OCI-LY1 (cell line): Measurements from ENCODE around the gene USP49.

Experiments
- H2AFZ ChIP-seq: fragments of 200-600 bp; sonication (generic), shearing (Covaris generic); 2 replicates; pipeline ENCODE4 v1.6.0; 2014; ENCODE audit warnings: antibody characterized with exemption, mild to moderate bottlenecking, low read length
- H3F3A ChIP-seq: fragments of 200-600 bp; sonication (generic), shearing (Covaris generic); 2 replicates; pipeline ENCODE4 v1.6.0; 2014; ENCODE audit warnings: mild to moderate bottlenecking, antibody characterized with exemption, low read length, moderate library complexity; ENCODE audit not compliant: insufficient read depth
- H3K27ac ChIP-seq: fragments of 200-600 bp; sonication (generic); 2 replicates; pipeline ENCODE4 v1.5.1; 2014; ENCODE audit warnings: low read length, mixed run types, mild to moderate bottlenecking, low read depth; ENCODE audit not compliant: poor library complexity, severe bottlenecking
- H3K27me3 ChIP-seq: fragments of 200-600 bp; sonication (generic); 2 replicates; pipeline ENCODE4 v1.6.0; 2014; ENCODE audit warnings: antibody characterized with exemption, mild to moderate bottlenecking, low read length, moderate library complexity; ENCODE audit not compliant: insufficient read depth
- H3K36me3 ChIP-seq: fragments of 200-600 bp; sonication (generic); 2 replicates; pipeline ENCODE4 v1.6.1; 2014; ENCODE audit warnings: mild to moderate bottlenecking, antibody characterized with exemption, low read length, moderate library complexity, mixed read lengths; ENCODE audit not compliant: insufficient read depth
- H3K4me1 ChIP-seq: fragments of 200-600 bp; sonication (generic); 2 replicates; pipeline ENCODE4 v1.5.1; 2014; ENCODE audit warnings: mild to moderate bottlenecking, low read length, moderate library complexity; ENCODE audit not compliant: insufficient read depth, severe bottlenecking
- H3K4me2 ChIP-seq: fragments of 200-600 bp; sonication (generic), shearing (Covaris generic); 2 replicates; pipeline ENCODE4 v1.6.1; 2014; ENCODE audit warnings: low read length
- H3K4me3 ChIP-seq: fragments of 200-600 bp; sonication (generic); 2 replicates; pipeline ENCODE4 v1.5.1; 2014; ENCODE audit warnings: low read length, low read depth, mild to moderate bottlenecking, mixed read lengths; ENCODE audit not compliant: poor library complexity, severe bottlenecking
- H3K79me2 ChIP-seq: fragments of 200-600 bp; shearing (Covaris generic); 2 replicates; pipeline ENCODE4 v1.6.1; 2016; ENCODE audit warnings: mixed run types, low read length, mixed read lengths; ENCODE audit not compliant: insufficient read depth
- H3K9ac ChIP-seq: fragments of 200-600 bp; sonication (generic), shearing (Covaris generic); 2 replicates; pipeline ENCODE4 v1.6.1; 2014; ENCODE audit warnings: mild to moderate bottlenecking, low read length, mixed read lengths
- H3K9me2 ChIP-seq: fragments of 200-600 bp; sonication (generic), shearing (Covaris generic); 2 replicates; pipeline ENCODE4 v1.6.1; 2014; ENCODE audit warnings: low read depth, mild to moderate bottlenecking, low read length, mixed read lengths
- H3K9me3 ChIP-seq: fragments of 200-600 bp; shearing (Covaris generic); 2 replicates; pipeline ENCODE4 v1.6.1; 2014; ENCODE audit warnings: low read length, mixed read lengths
- H4K20me1 ChIP-seq: fragments of 200-600 bp; sonication (generic), shearing (Covaris generic); 2 replicates; pipeline ENCODE4 v1.6.0; 2016; ENCODE audit warnings: mild to moderate bottlenecking, low read length; ENCODE audit not compliant: insufficient read depth
- CTCF ChIP-seq: fragments of 200-600 bp; sonication (generic), shearing (Covaris generic); IDR thresholded peaks from 2 replicates; pipeline ENCODE4 v1.5.1; 2017; ENCODE audit warnings: mild to moderate bottlenecking, antibody characterized with exemption, low read length, moderate library complexity, mixed read lengths
- EZH2 ChIP-seq: fragments of 200-600 bp; sonication (generic), shearing (Covaris generic); IDR thresholded peaks from 2 replicates; pipeline ENCODE4 v1.8.0; 2017; ENCODE audit warnings: borderline replicate concordance, mixed run types, mild to moderate bottlenecking, antibody characterized with exemption, low read length, moderate library complexity, mixed read lengths

Gene USP49

GRCh38 chr6:41787219-41787917 lies 107.8 kb downstream of the USP49 start, which contains the start of gene TOMM6:
TOMM6 (plus strand) TSS chr6:41787694; CDS start chr6:41787698, 4 bp downstream.
- peak within 1 kb of the TSS; percentile 73 for H3K27ac ChIP-seq
- no peaks in the 10 kb centered on the region for H4K20me1 ChIP-seq
- H3K27me3 ChIP-seq, result no peaks in the 10 kb centered on the region
- H3K9me2 ChIP-seq, result no peaks in the 10 kb centered on the region
- peak within 1 kb of the TSS; percentile 82 for H3K4me2 ChIP-seq
- peak within 1 kb of the TSS; percentile 99 for H3K9ac ChIP-seq
- no peaks in the 10 kb centered on the region for H3K9me3 ChIP-seq
- no peak within 1 kb of the TSS for H2AFZ ChIP-seq
- H3K4me1 ChIP-seq, result peaks cover 18% of the 10 kb centered on the region
- H3K4me3 ChIP-seq, result peak within 1 kb of the TSS; percentile 98
- TF ChIP-seq CTCF (peak; percentile 88; the same call in 1 of the 2 replicates), EZH2 (no peak)
- H3F3A ChIP-seq, result no peaks in the 10 kb centered on the region
- H3K36me3 ChIP-seq, result peaks cover 34% of the 10 kb centered on the region
- H3K79me2 ChIP-seq, result peaks cover 10% of the 10 kb centered on the region

DNA sequence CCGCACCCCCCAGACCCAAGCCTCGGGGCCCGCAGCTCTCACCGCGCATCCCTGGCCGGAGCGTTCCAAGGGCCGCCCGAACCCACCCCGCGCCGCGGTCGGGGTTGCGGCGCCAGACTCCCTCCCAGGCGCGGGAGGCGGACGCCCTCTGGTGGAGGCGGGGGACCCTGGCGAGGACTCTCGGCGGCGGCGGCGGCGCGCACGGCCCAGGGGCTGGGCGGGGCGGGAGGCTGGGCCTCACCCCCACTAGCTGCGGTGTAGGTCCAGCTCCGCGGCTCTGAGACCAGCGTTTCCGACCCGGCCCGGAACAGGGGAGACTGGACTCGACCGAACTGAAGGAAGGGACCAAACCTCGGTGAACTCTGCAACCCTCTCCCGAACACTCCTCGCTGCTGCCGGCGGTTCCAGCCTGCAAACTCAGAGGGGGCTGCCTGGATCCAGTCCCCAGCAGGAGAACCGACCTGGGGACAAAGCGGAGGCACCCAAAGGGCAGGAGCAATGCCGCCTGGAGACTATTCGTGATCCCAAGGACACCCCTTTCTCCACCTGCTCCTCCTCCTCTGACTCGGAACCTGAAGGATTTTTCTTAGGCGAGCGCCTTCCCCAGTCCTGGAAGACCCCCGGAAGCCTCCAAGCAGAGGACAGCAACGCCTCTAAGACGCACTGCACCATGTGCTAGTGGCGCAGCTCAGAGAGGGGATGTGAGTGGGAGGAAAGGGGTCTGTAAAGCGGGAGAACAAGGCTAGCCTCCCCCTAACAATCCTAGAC lies 108.5 kb downstream of the USP49 start:
- H3K4me3 ChIP-seq, result peak overlapping the region; percentile 98
- TF ChIP-seq EZH2 (no peak), CTCF (peak; percentile 68)
- H3K27ac ChIP-seq, result peak overlapping the region; percentile 73
- no peaks in the 10 kb centered on the region for H4K20me1 ChIP-seq
- H3K79me2 ChIP-seq, result peaks cover 10% of the 10 kb centered on the region
- H3K4me2 ChIP-seq, result peak overlapping the region; percentile 82
- H3K9me3 ChIP-seq, result no peaks in the 10 kb centered on the region
- H3K4me1 ChIP-seq, result peaks cover 18% of the 10 kb centered on the region
- peaks cover 27% of the 10 kb centered on the region for H3K36me3 ChIP-seq
- H2AFZ ChIP-seq, result no peak overlapping the region
- H3K9me2 ChIP-seq, result no peaks in the 10 kb centered on the region
- H3F3A ChIP-seq, result no peaks in the 10 kb centered on the region
- H3K27me3 ChIP-seq, result no peaks in the 10 kb centered on the region
- H3K9ac ChIP-seq, result peak overlapping the region; percentile 99

DNA sequence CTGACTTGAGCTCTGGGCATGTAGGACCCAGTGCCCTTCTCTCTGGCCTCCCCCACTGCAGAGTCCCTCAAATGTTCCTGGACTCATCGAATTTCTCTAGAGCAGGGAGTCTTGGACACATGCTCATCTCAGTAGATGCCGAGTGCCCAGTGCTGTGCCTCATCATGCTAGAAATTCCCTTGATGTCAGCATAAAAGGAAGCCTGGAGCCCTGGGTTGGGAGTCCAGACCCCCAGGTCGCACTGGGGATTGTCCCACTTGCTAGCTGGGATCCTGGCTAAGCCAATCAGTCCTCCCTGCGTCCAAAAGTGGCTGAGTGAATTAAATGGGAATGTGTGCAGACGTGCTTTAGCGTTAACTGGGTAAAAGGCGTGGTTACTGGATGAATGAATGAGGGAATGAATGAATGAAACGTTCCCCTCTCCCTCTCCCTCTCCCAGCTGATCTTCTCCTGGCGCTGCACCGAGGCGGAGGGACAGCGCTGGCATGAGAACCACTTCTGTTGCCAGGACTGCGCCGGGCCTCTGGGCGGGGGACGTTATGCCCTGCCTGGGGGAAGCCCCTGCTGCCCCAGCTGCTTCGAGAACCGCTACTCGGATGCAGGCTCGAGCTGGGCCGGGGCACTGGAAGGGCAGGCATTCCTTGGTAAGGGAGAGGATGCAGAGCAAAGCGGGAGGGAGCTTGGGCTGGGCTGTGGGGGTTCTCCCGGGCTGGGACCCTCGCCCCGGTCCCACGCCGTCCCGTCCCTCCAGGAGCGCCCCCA lies 109.3 kb downstream of the USP49 start:
- H3K4me1 ChIP-seq, result peaks cover 20% of the 10 kb centered on the region
- H2AFZ ChIP-seq, result no peak overlapping the region

More for the DNA sequence above, 109.3 kb downstream of the USP49 start:
- Histone ChIP-seq H3K27me3 (0 out of 2 replicates have a peak, but pooled peaks cover 4% of the 10 kb centered on the region), H3K79me2 (peaks cover 10% of the 10 kb centered on the region), H3K4me2 (peak overlapping the region; percentile 82), H3K9me3 (no peaks in the 10 kb centered on the region), H3K9me2 (no peaks in the 10 kb centered on the region), H3K27ac (no peak overlapping the region), H3K36me3 (peaks cover 20% of the 10 kb centered on the region), H3K4me3 (peak overlapping the region; percentile 98), H3F3A (no peaks in the 10 kb centered on the region), H4K20me1 (no peaks in the 10 kb centered on the region), H3K9ac (peak overlapping the region; percentile 99)
- TF ChIP-seq CTCF (no peak), EZH2 (no peak)
